Gastrocnemius medialis (tissue), 4 donors: ENCODE measurements around the gene HTT.

ENCODE experiments used
- CTCF ChIP-seq, 5 experiments: fragments of 450-650 bp in 3 of 5; fragments of 200-600 bp in 2 of 5; sonication (generic) in 2 of 5; IDR thresholded peaks in 4 of 5; conservative IDR thresholded peaks in 1 of 5; 1 replicate in 4 of 5; 2 replicates in 1 of 5; pipeline ENCODE4 v1.5.1; 2016 to 2019; ENCODE audit warnings: antibody characterized with exemption in 5 of 5, mild to moderate bottlenecking in 3 of 5, moderate library complexity in 3 of 5
- POLR2A ChIP-seq, 2 donors: fragments of 450-650 bp; IDR thresholded peaks; one replicate each; pipeline ENCODE4 v1.6.1; 2017; ENCODE audit warnings: antibody characterized with exemption in 2 of 2, mild to moderate bottlenecking in 2 of 2, moderate library complexity in 2 of 2

GRCh38 chr4:3261411-3262207 lies 187.1 kb downstream of the HTT start:
- no peak for TF ChIP-seq CTCF (IDR thresholded peaks at IDR 0.05 in 4 of 5, conservative IDR thresholded peaks at IDR 0.05 in 1 of 5)
- no peak for TF ChIP-seq POLR2A (IDR thresholded peaks at IDR 0.05)
